Activated T-helper 1 cell treated with Interleukin-2 at 50 U/mL for 16 hours (primary cell): ENCODE results near the gene DUSP15.
"Not testable (repeated sequence)": the region's sequence is repeated elsewhere in the genome, so short reads cannot be mapped to it uniquely, and the experiment has no call there.

Experiments used
- DNase-seq: peaks from one replicate; pipeline ENCODE4 v3.0.0-alpha.2; 2020; ENCODE audit warnings: low read depth

Gene DUSP15, protein sequence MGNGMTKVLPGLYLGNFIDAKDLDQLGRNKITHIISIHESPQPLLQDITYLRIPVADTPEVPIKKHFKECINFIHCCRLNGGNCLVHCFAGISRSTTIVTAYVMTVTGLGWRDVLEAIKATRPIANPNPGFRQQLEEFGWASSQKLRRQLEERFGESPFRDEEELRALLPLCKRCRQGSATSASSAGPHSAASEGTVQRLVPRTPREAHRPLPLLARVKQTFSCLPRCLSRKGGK

DNA sequence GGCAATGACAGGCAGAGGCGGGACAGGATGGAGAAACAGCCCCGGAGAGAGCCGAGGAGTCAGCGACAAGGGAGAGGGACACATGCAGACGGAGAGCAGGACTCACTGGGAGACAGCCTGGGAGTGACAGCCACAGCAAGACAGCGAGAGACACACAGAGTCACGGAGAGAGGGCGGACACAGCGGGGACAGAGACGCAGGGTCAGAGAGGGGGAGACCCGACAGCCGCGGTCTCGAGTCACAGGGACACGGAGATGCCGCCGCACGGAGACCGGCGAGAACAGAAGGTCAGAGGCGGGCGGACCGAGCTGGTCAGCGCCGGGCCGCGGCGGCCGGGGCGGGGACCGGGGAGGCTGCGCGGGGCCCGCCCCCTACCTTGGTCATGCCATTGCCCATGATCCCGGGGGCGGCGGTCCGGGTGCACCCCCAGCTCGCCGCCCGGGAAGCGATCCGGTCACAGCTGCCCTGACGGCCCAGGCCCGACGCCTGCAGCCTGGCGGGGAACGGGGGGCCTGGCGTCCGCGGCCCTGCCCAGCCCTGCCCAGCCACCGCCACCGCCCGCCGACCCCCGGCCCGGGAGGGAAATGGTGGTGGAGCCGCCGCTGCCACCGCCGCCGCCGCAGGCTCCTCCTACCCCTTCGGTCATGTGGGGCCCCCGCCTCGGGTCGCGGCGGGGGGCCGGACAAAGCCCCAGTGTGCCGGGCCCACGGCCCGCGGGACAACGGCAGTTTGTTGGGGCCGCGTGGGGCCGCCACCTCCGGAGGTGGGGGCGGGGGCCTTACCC is at the start of gene DUSP15, which contains the start of gene TTLL9:
TSS of gene DUSP15 (minus strand) at position 586 of the 784 bp plus-strand sequence. CDS start at position 396, 190 bp downstream.
TSS of gene TTLL9 (plus strand) at position 693 of the 784 bp plus-strand sequence. CDS start 493 bp downstream, outside the sequence.
- DNase-seq = no peak

DNA sequence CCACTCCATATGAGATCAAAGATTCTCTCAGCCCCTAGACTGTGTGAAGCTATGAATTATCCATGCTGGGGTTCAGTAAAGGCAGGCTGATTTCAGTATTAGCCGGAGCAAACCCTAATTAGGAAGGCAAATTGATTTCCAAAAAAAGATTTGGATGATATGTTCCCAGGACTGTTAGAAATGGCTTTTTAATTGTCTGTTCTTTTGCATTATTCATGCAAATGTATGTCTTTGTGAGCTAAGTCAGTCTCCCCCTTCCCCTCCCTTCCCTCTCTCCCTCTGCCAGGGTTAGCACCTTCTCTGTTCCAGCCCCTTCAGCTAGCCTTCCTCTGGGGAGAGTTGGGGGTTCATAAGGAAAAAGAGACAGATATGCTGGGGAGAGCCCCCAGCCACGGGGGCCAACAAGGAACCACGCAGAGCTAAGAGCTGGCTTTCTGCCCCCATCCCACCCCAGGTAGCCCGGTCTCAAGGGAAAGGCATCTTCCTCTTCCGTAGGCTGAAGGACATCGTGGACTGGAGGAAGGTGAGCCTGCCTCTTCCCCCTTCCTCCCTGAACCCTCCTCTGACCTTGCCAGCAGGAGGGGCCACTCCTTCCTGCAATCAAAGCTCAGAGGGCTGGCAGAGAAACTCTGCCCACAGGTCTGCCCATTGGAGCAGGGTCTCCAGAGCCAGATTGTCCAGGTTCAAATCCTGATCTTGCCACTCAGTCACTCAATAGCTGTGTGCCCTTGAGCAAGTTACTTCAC is 49.3 kb upstream of the DUSP15 start:
- no peak for DNase-seq

DNA sequence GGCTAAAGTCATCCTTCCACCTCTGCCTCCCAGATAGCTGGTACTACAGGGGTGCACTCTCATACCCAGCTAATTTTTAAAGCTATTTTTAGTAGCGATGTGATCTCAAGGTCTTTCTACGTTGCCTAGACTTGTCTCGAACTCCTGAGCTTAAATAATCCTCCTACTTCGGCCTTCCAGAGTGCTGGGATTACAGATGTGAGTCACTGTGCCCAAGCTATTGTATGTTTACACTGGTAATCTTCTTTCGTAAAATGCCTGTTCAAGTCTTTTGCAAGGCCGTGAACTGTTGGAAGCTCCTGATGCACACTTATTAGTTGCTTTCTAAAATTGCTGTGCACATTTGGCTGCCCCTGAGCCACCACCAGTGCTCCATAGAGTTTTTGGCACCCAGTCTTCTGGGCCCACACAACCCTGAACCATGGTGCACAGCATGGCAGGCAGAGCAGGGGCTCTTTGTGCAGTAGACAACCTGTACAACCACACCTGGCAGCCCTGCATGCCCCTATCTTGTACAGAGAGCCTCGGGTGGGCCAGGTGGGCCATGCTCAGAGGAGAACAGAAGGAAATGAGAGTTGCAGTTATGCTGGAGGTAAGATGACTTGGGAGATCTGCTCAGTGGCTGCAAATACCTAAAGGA is 48.3 kb upstream of the DUSP15 start:
- no peak for DNase-seq

GRCh38 chr20:31917962-31918412 is 47.7 kb upstream of the DUSP15 start:
- DNase-seq = not testable (repeated sequence)

DNA sequence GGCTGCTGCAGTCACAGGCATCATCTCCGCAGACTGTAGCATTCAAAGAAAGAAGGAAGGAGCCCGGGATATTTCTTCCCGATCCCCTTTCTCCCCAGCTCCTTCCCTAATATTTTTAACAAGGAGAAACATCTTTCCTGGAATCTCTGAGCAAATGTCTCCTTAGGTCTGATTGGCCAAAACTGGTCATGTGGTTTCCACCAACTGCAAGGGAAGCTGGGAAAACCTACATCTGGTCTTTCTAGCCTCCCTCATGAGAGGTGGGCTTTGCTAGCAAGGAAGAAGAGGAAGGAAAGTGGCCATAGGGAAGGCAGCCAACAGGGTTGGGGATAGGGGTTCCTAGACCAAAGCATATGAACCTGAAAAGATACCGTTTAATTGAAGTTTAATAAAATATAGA is 46.4 kb upstream of the DUSP15 start:
- no peak for DNase-seq

- no peak for DNase-seq
Observed at GRCh38 chr20:31915491-31916280, 45.4 kb upstream of the DUSP15 start.

DNA sequence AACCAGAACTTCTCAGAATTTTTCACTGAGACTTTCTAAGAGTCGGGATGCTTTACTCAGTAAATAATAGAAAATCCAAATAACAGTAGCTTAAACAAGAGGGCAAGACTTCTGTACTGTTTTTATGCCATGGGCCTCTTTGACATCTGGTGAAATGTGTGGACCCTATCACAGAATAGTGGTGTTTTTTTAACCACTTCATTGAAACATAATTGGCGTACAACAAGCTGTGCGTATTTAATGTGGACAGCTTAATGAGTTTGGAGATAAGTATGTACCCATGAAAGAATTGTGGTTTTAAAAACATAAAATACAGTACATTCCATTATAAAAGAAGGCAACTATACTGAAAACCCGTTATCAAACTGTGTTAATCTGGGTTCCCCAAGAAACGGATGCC is 43.8 kb upstream of the DUSP15 start:
- no peak for DNase-seq

GRCh38 chr20:31913431-31914157 is 43.3 kb upstream of the DUSP15 start:
- no peak for DNase-seq

DNA sequence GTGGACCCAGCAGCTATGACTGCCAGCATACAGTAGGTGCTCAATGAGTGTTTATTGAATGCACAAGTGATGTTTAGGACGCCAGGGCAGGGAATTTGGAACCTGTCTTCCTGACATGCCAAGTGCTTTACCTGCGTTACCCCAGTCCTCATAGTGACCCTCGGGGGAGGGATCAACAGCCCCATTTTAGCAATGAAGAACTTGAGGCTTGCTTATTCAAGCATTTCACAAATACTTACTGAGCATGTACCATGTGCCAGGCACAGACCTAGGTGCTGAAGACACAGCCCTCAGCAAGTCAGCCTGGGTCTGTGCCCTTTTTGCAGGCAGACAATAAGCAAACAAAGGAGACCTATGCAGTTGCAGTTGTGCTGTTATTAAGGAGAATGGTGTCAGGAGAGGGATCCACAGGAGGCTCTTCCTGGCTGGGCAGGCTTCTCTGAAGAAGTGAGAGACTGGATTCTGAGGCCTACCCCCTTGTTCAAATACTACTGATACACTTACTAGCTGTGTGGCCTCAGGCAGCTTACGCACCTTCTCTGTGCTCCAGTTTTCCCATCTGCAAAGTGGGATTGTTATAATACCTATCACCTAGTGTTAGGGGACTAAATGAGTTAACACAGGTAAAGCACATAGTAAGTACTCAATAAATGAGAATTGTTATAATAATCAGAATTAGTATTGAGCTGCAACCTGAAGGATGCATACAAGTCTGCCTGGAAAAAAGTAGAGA is 39.9 kb upstream of the DUSP15 start:
- no peak for DNase-seq

- no peak for DNase-seq
Observed at GRCh38 chr20:31909253-31910070, 39.1 kb upstream of the DUSP15 start.

GRCh38 chr20:31908424-31908823 is 38.1 kb upstream of the DUSP15 start:
- no peak for DNase-seq

- DNase-seq = no peak
Observed at GRCh38 chr20:31908016-31908415, 37.7 kb upstream of the DUSP15 start.

GRCh38 chr20:31907046-31907445 is 36.7 kb upstream of the DUSP15 start:
- no peak for DNase-seq

- no peak for DNase-seq
Observed at GRCh38 chr20:31906001-31906400, 35.7 kb upstream of the DUSP15 start.

DNA sequence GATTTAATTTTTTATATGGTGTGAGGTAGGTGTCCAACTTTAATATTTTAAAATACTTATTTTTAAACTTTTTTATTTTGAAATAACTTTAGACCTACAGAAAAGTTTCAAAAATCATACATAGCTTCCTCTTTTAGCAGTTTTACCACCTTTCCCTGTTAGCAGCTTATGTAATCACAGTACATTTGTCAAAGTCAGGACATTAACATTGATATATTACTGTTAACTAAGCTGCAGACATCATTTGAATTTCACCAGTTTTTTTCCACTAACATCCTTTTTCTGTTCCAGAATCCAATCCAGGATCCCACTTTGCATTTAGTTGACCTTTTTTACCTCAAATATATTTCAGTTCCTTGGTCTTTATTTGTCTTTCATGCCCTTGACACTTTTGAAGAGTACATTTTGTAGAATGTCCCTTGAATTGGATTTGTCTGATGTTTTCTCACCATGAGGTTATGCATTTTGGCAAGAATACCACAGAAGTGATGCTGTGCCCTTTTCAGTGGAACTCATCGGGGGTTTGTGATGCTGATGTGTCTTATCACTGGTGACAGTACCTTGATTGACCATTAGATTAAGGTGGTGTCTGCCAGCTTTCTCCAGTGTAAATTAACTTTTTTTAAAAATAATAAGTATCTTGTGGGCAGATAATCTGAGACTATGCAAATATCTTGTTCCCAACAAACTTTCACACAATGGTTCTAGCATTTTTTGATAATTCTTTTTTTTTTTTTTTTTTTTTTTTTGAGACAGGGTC is 33.5 kb upstream of the DUSP15 start:
- DNase-seq = no peak

DNA sequence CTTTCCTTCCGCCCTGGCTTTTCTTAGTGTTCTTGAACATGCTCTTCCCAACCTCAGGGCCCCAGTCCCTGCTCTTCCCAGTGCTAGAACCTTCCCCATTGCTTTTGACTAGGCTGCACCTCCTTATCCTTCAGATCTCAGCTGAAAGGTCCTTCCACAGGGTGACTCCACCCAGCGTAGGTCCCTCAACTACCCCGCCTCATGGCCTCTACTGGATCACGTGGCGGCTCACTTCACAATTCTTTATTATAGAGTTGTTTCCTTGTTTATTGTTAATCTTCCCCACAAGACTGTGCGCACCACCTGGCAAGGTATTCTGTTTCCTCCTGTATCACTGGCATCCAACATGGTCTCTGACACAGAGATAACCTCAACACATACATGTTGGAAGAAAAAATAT is 31.3 kb upstream of the DUSP15 start:
- no peak for DNase-seq

- DNase-seq = no peak
Observed at GRCh38 chr20:31897541-31897940, 27.2 kb upstream of the DUSP15 start.

GRCh38 chr20:31896049-31896448 is 25.7 kb upstream of the DUSP15 start:
- DNase-seq = no peak
